ENCODE data around the gene SLC35F1. TPM values are rescaled to one million over a fixed set of nuclear protein-coding genes. Genes with fewer than 3 reads are reported as not detected.

SLC35F1 gene
- total and polyA plus RNA-seq, 10 of the 15 experiments (the other 5 are each of a cell fraction or from before 2014, with no cell fraction given) = 0.01 TPM; not detected in 9

GRCh38 chr6:117938311-117938995 is 31.4 kb downstream of the SLC35F1 start:
- no TSS peak for BruUV-seq (replicated peaks)
- Histone ChIP-seq H4K20me1 (ENCODE audit: control insufficient read depth, insufficient read depth) (no peaks in the 10 kb centered on the region), H3K27ac (ENCODE audit: control insufficient read depth, insufficient read depth) (no peak overlapping the region), H3K9me3 (replicated peaks; ENCODE audit: control insufficient read depth, insufficient read depth, low read length) (no peaks in the 10 kb centered on the region), H3K4me1 (ENCODE audit: control insufficient read depth, insufficient read depth, low read length) (no peaks in the 10 kb centered on the region), H3K4me2 (ENCODE audit: control insufficient read depth, insufficient read depth) (no peak overlapping the region), H3K36me3 (ENCODE audit: control insufficient read depth in 2 of 2, insufficient read depth in 2 of 2, low read length in 1 of 2) (no peaks in the 10 kb centered on the region), H3K9ac (ENCODE audit: control insufficient read depth, insufficient read depth, low read length) (no peak overlapping the region), H3K79me2 (ENCODE audit: control insufficient read depth, insufficient read depth, low read length) (no peaks in the 10 kb centered on the region), H3K27me3 (replicated peaks in 1 of 2; ENCODE audit: control insufficient read depth in 2 of 2, insufficient read depth in 2 of 2, low read length in 1 of 2) (no peaks in the 10 kb centered on the region), H2AFZ (ENCODE audit: control insufficient read depth, low read depth, low read length) (no peak overlapping the region), H3K4me3 (no peak overlapping the region)
- ChIA-PET RAD21 (ENCODE audit: unreplicated experiment) (no interaction called here), POLR2A (interaction anchor here (0.5 kb wide), 1 partner anchor 237 kb away, joined by 3 read pairs; no protein-coding TSS in a partner anchor), CTCF (no interaction called here), SMC1A (ENCODE audit: uncharacterized antibody, unreplicated experiment) (no interaction called here)
- no peak for TF ChIP-seq MEF2A (IDR thresholded peaks at IDR 0.05; ENCODE audit: insufficient read depth, low read depth, low read length)
- TF ChIP-seq ZNF207 (IDR thresholded peaks at IDR 0.05; ENCODE audit: borderline replicate concordance) = no peak
- TF ChIP-seq RELA (IDR thresholded peaks at IDR 0.05; ENCODE audit: borderline replicate concordance, partially characterized antibody) = no peak
- TF ChIP-seq NR2F1 (conservative IDR thresholded peaks at IDR 0.05) = no peak
- TF ChIP-seq PML (IDR thresholded peaks at IDR 0.05; ENCODE audit: low read length) = no peak
- no peak for TF ChIP-seq TCF7 (IDR thresholded peaks at IDR 0.05; ENCODE audit: borderline replicate concordance)
- no peak for TF ChIP-seq SRF (IDR thresholded peaks at IDR 0.05; ENCODE audit: low read depth in 2 of 2, low read length in 2 of 2)
- TF ChIP-seq YY1 (IDR thresholded peaks at IDR 0.05; ENCODE audit: low read depth, low read length) = no peak
- no peak for TF ChIP-seq ETV6 (conservative IDR thresholded peaks at IDR 0.05 in 1 of 2, IDR thresholded peaks at IDR 0.05 in 1 of 2; ENCODE audit: borderline replicate concordance in 1 of 2, low read depth in 1 of 2)
- no peak for TF ChIP-seq MYB (IDR thresholded peaks at IDR 0.05; ENCODE audit: borderline replicate concordance, low read depth, low read length)
- no peak for TF ChIP-seq SREBF1 (IDR thresholded peaks at IDR 0.05; ENCODE audit: low read length)
- no peak for TF ChIP-seq KLF5 (IDR thresholded peaks at IDR 0.05; ENCODE audit: partially characterized antibody)
- no peak for TF ChIP-seq RELB (IDR thresholded peaks at IDR 0.05; ENCODE audit: low read depth)
- TF ChIP-seq ZNF274 (IDR thresholded peaks at IDR 0.05; ENCODE audit: insufficient read depth, insufficient read length) = no peak
- no peak for DNase-seq (ENCODE audit: low read depth, low spot score)
- no peak for FAIRE-seq
- intact Hi-C loops (cut with micrococcal nuclease; ENCODE audit: unreplicated experiment) = no loop called here
- ATAC-seq = no peak
- in situ Hi-C loops (cut with MboI) = no loop called here
- WGBS (ENCODE audit: insufficient coverage, insufficient replicate concordance, low lambda C conversion rate, missing lambda C conversion rate) = 3% methylated on average over 5 of the region's 5 CpGs
